Uterus (tissue), 4 donors: ENCODE measurements around the gene EPS15. TPM values are rescaled to one million over a fixed set of nuclear protein-coding genes. Genes with fewer than 3 reads are reported as not detected.

Experiments
- DNase-seq, 2 donors: peaks; one replicate each; pipeline ENCODE4 v3.0.0-alpha.2; 2019 to 2020
- H3K27ac ChIP-seq, 2 donors: fragments of 200-600 bp; sonication (generic); 1 replicate in 1 of 2; 2 replicates in 1 of 2; pipeline ENCODE4 v1.5.1; 2016 to 2018
- H3K27me3 ChIP-seq, 2 donors: fragments of 200-600 bp; sonication (generic); one replicate each; pipeline ENCODE4 v1.5.1; 2018 to 2019; ENCODE audit warnings: control low read depth in 1 of 2
- H3K36me3 ChIP-seq, 2 donors: fragments of 200-600 bp; sonication (generic); one replicate each; pipeline ENCODE4 v1.5.1; 2019; ENCODE audit warnings: control low read depth in 1 of 2
- H3K4me1 ChIP-seq, 2 donors: fragments of 200-600 bp; sonication (generic); one replicate each; pipeline ENCODE4 v1.5.1; 2018 to 2019; ENCODE audit warnings: control low read depth in 1 of 2
- H3K4me3 ChIP-seq, 2 donors: fragments of 200-600 bp; sonication (generic); 1 replicate in 1 of 2; 2 replicates in 1 of 2; pipeline ENCODE4 v1.5.1; 2018 to 2019; ENCODE audit warnings: mild to moderate bottlenecking in 1 of 2
- H3K9me3 ChIP-seq, 2 donors: fragments of 200-600 bp; sonication (generic); one replicate each; pipeline ENCODE4 v1.5.1; 2019; ENCODE audit warnings: control low read depth in 1 of 2
- POLR2A ChIP-seq, 2 donors: fragments of 450-650 bp; IDR thresholded peaks; one replicate each; pipeline ENCODE4 v1.6.1; 2016; ENCODE audit warnings: antibody characterized with exemption in 2 of 2, mild to moderate bottlenecking in 1 of 2, moderate library complexity in 1 of 2
- intact Hi-C: fragments of 100-400 bp; cut with DNase I; formaldehyde crosslinking; loops from one replicate; pipeline ENCODE4 v1.15.1; 2023; ENCODE audit warnings: low total_unique reads
- total RNA-seq, 4 donors: library from RNA; depleted of rRNA in 3 of 4; stranded (reverse); fragments of >200 nt in 3 of 4; gene quantifications; one replicate each; pipeline versions ENCODE4 v1.1.0 to v1.2.4, GENCODE V29; 2014 to 2023
- TF ChIP-seq, protein P1 (sequence below), 4 experiments: fragments of 200-600 bp in 2 of 4; fragments of 450-650 bp in 2 of 4; sonication (generic) in 2 of 4; IDR thresholded peaks; one replicate each; pipeline ENCODE4 v1.5.1; 2016 to 2019; ENCODE audit warnings: antibody characterized with exemption in 4 of 4, mild to moderate bottlenecking in 2 of 4, moderate library complexity in 1 of 4
- donor health status: DM: yes; HTN: yes; CAD: no.

The EPS15 gene
- total RNA-seq, 4 donors from 2014 or later: 30.7 to 133 (median 81.1) TPM

DNA sequence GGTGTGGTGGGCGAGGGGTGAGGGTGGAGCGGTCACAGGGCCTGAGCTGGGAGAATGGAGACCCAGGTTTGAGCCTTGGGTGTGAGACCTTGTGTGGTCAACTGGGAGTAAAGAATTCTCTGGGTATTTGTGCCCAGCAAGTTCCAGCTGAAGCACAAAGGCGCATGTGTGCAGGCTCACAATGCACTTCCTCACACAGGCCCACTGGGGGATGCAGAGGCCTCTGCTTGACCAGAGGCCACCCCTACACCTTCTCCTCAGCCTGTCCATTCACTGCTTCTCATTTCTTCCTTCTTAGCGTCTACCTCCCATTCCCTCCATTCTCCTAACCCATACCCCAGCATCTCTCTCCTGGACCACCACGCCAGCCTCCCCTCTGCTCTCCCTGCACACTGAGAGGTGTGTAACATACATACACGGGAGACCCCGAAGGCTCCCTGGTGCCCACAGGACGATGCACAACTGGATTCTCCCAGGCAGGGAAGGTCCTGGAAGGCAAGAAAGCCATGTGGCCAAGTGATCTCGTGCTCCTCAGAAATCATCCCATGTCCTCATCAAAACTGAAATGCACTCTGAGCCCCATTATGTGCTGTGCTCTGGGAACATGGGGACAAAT lies 176.4 kb downstream of the EPS15 start:
- no peak for TF ChIP-seq POLR2A (IDR thresholded peaks at IDR 0.05)
- TF ChIP-seq, protein P1, sequence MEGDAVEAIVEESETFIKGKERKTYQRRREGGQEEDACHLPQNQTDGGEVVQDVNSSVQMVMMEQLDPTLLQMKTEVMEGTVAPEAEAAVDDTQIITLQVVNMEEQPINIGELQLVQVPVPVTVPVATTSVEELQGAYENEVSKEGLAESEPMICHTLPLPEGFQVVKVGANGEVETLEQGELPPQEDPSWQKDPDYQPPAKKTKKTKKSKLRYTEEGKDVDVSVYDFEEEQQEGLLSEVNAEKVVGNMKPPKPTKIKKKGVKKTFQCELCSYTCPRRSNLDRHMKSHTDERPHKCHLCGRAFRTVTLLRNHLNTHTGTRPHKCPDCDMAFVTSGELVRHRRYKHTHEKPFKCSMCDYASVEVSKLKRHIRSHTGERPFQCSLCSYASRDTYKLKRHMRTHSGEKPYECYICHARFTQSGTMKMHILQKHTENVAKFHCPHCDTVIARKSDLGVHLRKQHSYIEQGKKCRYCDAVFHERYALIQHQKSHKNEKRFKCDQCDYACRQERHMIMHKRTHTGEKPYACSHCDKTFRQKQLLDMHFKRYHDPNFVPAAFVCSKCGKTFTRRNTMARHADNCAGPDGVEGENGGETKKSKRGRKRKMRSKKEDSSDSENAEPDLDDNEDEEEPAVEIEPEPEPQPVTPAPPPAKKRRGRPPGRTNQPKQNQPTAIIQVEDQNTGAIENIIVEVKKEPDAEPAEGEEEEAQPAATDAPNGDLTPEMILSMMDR (IDR thresholded peaks at IDR 0.05): no peak
- H3K4me1 ChIP-seq: peaks cover 0 to 6% of the 10 kb centered on the region in 2 donors
- H3K9me3 ChIP-seq: no peaks in the 10 kb centered on the region
- intact Hi-C loops: no loop called here
- no peak overlapping the region for H3K27ac ChIP-seq
- H3K27me3 ChIP-seq: peaks cover 0 to 4% of the 10 kb centered on the region in 2 donors
- H3K4me3 ChIP-seq: no peak overlapping the region
- no peaks in the 10 kb centered on the region for H3K36me3 ChIP-seq
- DNase-seq: no peak

DNA sequence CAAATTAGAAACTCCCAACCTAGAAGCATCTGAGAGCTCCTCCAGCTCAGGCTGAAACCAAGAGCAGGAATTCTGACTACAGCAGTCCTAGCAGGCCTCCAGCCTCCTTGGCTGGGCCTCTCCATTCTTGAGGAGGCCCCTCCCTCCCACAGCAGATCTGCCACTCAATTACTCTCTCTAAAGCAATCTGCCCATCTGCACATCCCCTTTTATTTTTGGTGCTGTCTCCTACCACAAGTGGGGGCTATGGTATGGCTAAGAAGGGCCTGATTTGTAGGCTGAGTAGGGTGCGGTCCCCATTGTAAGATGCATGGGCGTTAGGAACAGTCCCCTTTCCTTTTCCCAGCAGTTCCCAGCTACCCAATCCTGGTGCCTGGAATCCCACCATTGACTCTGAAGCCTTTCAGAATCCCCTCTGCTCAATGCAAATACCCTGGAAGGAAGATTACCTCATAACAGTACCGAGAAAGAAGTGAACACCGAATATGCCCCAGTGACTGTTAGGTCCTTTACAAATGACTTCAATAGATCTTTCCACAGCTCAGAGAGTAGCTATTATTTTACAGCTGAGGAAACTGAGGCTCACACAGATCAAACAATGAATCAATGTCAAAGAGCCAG lies 177.1 kb downstream of the EPS15 start:
- peaks cover 0 to 6% of the 10 kb centered on the region in 2 donors for H3K4me1 ChIP-seq
- TF ChIP-seq, protein P1 (IDR thresholded peaks at IDR 0.05): no peak
- TF ChIP-seq POLR2A (IDR thresholded peaks at IDR 0.05): no peak
- H3K27me3 ChIP-seq: peaks cover 0 to 4% of the 10 kb centered on the region in 2 donors
- no peaks in the 10 kb centered on the region for H3K9me3 ChIP-seq
- no peaks in the 10 kb centered on the region for H3K36me3 ChIP-seq
- H3K4me3 ChIP-seq: no peak overlapping the region
- intact Hi-C loops: no loop called here
- no peak for DNase-seq
- H3K27ac ChIP-seq: no peak overlapping the region

DNA sequence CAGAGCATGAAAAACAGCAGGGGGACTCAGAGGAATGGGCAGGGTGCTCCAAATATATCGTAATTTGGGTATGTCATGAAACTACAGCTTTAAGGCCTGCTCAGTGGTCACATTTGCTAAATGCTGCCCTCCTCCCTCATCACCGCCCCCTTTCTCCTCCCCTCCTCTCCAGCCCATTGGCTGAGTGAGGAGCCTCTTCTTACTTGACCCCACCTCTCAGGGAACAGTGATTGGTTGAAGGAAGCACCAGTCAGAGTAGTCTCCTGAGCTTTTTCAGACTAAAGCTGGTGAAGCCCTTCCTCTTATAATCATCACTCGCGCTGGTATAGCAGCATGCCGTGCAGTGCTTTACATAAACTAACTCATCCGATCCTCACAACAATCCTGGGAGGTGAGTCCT lies 178.7 kb downstream of the EPS15 start:
- Histone ChIP-seq H3K27me3 (peaks cover 0 to 4% of the 10 kb centered on the region in 2 donors), H3K4me1 (peaks cover 0 to 6% of the 10 kb centered on the region in 2 donors), H3K4me3 (no peak overlapping the region), H3K36me3 (no peaks in the 10 kb centered on the region), H3K9me3 (no peaks in the 10 kb centered on the region), H3K27ac (no peak overlapping the region)
- no peak for DNase-seq
- TF ChIP-seq, protein P1 (IDR thresholded peaks at IDR 0.05): no peak
- TF ChIP-seq POLR2A (IDR thresholded peaks at IDR 0.05): no peak
- intact Hi-C loops: no loop called here

DNA sequence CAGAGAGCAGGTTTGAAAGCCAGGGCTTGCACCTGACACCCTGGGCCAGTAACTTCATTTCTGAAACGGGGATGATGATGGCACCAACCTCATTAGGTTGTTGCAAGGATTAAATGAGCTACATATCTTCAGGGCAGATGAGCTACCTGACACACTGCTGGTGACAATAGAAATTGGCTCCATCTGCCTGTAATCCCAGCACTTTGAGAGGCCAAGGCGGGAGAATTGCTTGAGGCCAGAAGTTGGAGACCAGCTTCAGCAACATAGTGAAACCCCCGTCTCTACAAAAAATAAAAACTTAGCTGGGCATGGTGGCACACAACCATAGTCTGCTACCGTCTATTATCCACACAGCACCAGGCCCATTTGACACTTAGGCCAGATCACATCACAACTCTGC lies 182.4 kb downstream of the EPS15 start:
- H3K27me3 ChIP-seq: no peaks in the 10 kb centered on the region
- no peaks in the 10 kb centered on the region for H3K9me3 ChIP-seq
- H3K27ac ChIP-seq: no peak overlapping the region
- no peak for TF ChIP-seq POLR2A (IDR thresholded peaks at IDR 0.05)
- TF ChIP-seq, protein P1 (IDR thresholded peaks at IDR 0.05): no peak
- no peak overlapping the region for H3K4me3 ChIP-seq
- intact Hi-C loops: no loop called here
- H3K4me1 ChIP-seq: no peaks in the 10 kb centered on the region
- DNase-seq: no peak
- no peaks in the 10 kb centered on the region for H3K36me3 ChIP-seq

DNA sequence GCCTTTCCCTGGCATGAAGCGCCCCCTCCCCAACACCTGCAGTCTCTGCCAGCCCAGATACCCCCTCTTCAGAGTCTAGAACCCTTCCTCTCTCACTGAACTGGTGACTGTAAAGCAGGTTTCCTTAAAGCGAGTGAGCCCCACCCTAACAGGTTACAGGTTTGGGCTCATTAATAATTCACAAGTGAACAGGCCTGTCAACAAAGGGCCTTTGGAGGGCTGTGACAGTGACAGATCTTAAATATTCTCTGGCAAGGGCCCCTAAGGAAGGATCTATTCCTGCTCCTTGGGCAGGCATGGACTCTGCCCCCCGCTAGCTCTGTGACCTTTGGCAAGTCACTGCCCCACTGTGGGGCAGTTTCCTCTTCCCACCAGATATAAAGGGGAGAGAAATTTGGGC lies 183.1 kb downstream of the EPS15 start:
- DNase-seq: no peak
- no peaks in the 10 kb centered on the region for H3K36me3 ChIP-seq
- H3K27ac ChIP-seq: no peak overlapping the region
- intact Hi-C loops: no loop called here
- no peaks in the 10 kb centered on the region for H3K9me3 ChIP-seq
- no peak overlapping the region for H3K4me3 ChIP-seq
- no peaks in the 10 kb centered on the region for H3K27me3 ChIP-seq
- no peaks in the 10 kb centered on the region for H3K4me1 ChIP-seq
- TF ChIP-seq, protein P1 (IDR thresholded peaks at IDR 0.05): no peak
- no peak for TF ChIP-seq POLR2A (IDR thresholded peaks at IDR 0.05)
